GM19240 (cell line): ENCODE data around the gene FAM210A.
"Not testable (repeated sequence)": the region's sequence is repeated elsewhere in the genome, so short reads cannot be mapped to it uniquely, and the experiment has no call there.

Source experiments
- DNase-seq: peaks from one replicate; pipeline ENCODE4 v3.0.0; 2011; ENCODE audit warnings: low spot score; ENCODE audit not compliant: insufficient read length

FAM210A gene, protein sequence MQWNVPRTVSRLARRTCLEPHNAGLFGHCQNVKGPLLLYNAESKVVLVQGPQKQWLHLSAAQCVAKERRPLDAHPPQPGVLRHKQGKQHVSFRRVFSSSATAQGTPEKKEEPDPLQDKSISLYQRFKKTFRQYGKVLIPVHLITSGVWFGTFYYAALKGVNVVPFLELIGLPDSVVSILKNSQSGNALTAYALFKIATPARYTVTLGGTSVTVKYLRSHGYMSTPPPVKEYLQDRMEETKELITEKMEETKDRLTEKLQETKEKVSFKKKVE

DNA sequence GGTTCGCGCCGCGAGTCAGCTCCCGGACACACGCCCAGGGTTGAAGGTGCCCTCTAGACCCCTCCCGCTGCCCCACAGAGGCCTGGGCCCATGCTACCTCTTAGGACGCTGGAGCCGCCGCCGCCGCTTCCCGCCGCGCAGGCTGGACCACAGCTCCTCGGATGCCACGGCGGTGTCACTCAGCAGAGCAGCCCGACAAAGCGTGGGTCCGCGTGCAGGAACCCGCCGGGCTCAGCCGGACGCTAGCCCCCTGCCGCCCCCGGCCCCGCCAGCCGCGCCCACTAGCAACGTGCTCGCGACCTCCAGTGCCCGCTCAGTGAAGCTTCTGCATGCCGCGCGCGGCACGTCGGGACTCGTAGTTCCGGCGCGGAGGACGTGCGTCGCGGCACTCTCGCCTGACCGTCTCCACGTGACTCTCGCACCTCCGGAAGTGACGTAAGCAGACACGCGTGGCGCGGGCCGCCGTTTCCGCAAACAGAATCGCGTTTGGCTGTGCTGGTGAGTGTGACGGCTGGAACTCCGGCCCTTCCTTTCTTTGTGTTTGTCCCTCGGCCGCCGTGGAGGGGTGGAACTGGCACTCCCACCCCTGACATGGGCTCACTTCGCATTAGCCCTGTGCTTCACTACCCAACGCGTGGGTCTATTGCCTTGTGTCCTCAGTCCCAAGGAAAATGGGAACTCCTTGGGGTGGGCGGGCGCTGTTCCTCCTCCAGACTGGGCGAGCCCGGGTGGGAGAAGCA, at the start of gene FAM210A, which contains the start of gene RNMT:
Gene FAM210A, minus strand, starts transcription at position 327 of the 740 bp plus-strand sequence. CDS start 44,481 bp downstream, outside the sequence.
Gene RNMT, plus strand, starts transcription at position 442 of the 740 bp plus-strand sequence. CDS start 4,845 bp downstream, outside the sequence.
- peak; percentile 61 for DNase-seq

DNA sequence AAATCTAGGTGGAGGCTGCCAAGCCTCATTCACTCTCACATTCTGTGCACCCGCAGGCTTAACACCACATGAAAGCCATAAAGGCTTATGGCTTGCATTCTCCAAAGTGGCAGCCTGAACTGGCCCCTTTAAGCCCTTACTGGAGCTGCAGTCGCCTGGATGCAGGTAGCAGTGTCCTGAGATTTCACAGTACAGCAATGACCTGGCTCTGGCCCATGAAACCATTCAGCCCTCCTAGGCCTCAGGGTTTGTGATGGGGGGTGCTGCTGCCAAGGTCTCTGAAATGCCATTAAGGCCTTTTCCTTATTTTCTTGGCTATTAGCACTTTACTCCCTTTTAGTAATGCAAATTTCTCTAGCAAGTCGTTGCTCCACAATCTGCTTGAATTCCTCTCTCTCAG, 48.7 kb upstream of the FAM210A start:
- no peak for DNase-seq

DNA sequence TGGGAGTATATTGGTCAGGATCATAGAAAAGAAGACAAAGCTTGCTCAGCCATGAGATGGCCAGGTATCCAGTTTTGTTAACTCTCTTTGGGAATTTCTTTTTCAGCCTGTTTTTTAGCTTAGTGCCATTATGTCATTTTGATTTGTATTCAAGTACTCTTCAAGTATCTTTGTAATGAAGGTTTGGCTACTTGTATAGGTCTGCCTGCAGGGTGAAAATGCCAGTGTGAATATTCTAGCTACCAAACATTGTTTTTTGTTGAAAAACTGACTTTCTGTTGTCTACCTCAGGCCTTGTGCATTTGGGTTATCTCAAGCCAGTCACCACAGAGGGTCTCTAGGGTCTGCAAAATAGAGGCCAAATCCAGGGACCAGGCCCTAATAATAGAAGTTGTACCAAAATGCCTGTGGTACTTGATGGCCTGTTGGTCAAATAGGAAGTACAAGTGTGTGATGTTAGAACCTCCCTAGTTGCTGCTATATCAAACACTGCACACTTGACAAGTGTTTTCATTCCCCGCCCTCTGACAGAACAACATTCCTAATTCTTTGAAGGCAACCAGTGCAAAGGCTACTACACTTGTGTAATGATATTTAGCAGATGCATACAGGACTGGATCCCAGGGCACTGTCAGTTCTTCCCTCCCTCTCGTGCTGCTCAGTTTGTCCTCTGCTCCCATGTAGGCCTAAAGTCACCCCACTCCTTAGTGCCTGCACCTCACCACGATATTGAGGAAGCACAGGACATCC, 36.5 kb upstream of the FAM210A start:
- no peak for DNase-seq

DNA sequence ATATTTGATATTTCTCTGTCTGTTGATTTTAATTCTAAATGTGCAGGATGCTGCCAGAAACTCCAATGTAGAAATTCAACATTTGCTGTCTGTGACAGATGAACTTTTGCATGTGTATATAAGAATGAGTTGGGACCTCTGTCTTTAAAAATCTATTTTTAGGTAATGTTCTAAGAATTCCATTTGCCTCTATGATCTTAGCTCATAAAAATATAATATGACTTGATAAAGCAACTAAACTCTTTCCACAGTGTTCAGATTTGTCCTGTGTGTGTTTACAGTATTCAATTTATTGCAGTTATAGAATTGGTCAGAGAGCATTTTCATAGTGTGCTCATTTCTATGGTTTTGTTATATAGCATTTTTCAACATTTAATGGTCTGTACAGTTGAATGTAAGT, 33.7 kb upstream of the FAM210A start:
- DNase-seq: no peak

DNA sequence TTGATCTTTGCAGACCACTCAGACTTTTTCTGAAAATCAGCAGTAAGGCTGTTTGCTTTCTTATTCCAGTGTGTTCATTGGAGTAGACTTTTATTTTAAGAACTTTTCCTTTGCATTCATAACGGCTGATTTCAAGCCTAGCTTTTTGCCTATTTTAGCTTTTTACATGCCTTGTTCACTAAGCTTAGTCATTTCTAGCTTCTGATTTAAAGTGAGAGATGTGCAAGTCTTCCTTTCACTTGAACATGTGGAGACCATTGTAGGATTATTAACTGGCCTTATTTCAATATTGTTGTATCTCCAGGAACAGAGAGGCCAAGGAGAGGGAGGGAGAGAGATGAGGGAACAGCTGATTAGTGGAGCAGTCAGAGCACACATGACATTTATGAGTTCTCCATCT, 32.3 kb upstream of the FAM210A start:
- no peak for DNase-seq

- DNase-seq: no peak
Observed at GRCh38 chr18:13756671-13757070, 30.3 kb upstream of the FAM210A start.

GRCh38 chr18:13756261-13756660, 29.9 kb upstream of the FAM210A start:
- DNase-seq: no peak

DNA sequence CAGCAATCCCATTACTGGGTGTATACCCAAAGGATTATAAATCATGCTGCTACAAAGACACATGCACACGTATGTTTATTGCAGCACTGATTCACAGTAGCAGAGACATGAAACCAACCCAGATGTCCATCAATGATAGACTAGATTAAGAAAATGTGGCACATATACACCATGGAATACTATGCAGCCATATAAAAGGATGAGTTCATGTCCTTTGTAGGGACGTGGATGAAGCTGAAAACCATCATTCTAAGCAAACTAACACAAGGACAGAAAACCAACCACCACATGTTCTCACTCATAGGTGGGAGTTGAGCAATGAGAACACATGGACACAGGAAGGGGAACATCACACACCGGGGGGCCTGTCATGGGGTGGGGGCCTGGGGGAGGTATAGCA, 25.2 kb upstream of the FAM210A start:
- DNase-seq: not testable (repeated sequence)

- DNase-seq: no peak
Observed at GRCh38 chr18:13746633-13747032, 20.3 kb upstream of the FAM210A start.

- no peak for DNase-seq
Observed at GRCh38 chr18:13745696-13746095, 19.3 kb upstream of the FAM210A start.

DNA sequence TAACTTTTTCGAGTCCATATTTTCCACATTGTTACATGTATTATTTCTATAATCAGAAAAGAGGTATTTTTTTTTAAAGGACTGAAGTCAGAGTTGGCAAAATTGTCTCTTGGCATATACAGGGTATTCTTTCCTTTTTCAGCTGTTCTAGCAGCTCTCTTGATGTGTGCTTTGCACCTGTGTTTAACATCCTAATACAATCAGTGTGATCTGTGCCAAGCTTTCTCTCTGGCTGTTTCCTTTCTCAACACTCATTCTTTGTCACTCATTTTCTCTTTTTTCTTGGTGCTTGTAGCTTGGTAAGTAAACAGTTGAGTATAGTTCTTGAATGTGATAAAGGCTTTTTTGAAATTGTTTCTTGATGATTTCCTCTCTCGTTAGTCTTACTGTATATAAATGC, 9.3 kb upstream of the FAM210A start:
- DNase-seq: no peak

- no peak for DNase-seq
Observed at GRCh38 chr18:13730481-13730880, 4.1 kb upstream of the FAM210A start.

DNA sequence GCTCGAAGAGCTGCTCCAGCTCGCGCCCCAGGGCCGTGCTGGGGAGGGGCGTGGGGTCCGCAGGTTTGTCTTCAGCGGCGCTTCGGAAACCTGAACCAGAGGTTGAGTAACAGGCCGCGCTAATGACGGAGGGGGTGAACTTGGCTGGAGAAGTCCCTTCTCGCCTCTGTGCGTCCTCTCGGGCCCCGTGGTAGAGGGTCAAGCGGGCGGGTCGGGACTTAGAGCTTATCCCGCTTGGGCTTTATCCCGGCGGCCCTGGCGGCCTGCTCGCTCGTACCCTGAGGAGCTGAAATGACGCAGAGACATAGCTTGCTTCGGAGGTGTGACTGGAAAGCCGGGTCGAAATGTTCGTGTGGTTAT, 594 bp upstream of the FAM210A start:
- no peak for DNase-seq

DNA sequence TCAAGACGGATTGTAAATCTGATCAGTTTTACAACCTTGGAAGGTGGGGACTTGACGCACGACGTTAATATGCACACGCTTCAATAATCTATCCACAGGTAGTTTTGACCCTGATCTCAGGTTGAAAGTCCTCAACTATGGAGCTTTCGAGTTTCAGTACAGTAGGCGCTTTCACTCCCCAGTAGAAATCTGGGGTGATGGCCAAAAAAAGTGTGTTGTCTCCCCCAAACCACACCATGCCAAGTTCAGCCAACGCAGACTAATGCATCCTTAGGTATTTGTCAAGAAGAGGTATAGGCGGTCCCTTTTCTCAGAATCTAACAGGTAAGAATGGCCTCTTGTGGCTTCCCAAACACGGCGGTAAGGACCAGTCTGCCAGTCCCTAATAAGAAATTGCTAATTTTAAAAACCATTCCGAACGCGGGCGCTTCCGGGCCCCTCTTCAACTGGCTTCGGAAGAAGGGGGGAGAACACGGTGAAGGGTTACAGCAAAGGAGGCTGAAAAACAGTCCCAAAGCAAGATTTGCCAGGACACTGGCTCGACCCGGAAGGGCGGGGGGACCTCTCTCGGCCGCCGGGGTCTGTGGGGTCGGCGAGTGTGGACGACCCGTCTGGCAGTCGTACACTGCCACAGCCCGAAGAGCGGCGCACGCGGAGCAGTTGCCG, 659 bp downstream of the FAM210A start:
- no peak for DNase-seq

- no peak for DNase-seq
Observed at GRCh38 chr18:13720847-13721246, 5.5 kb downstream of the FAM210A start.

GRCh38 chr18:13720123-13720522, 6.2 kb downstream of the FAM210A start:
- no peak for DNase-seq

- no peak for DNase-seq
Observed at GRCh38 chr18:13716916-13717315, 9.4 kb downstream of the FAM210A start.

DNA sequence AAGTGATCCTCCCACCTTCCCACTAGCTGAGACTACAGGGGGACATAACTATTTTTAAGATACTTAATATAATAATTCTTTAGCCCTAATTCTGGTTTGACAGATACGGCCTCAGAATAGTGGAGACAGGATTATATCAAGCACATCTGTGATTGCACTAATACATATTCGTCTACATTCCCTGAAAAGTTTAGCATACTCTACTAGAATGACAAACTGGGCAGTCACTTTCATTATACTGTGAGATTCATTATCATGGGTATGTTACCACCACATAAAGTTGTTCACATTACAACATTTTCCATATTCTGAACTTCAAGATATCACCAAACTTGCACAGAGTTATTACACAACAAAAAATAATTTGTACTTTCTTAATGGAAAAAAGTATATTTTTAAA, 11.0 kb downstream of the FAM210A start:
- DNase-seq: no peak

DNA sequence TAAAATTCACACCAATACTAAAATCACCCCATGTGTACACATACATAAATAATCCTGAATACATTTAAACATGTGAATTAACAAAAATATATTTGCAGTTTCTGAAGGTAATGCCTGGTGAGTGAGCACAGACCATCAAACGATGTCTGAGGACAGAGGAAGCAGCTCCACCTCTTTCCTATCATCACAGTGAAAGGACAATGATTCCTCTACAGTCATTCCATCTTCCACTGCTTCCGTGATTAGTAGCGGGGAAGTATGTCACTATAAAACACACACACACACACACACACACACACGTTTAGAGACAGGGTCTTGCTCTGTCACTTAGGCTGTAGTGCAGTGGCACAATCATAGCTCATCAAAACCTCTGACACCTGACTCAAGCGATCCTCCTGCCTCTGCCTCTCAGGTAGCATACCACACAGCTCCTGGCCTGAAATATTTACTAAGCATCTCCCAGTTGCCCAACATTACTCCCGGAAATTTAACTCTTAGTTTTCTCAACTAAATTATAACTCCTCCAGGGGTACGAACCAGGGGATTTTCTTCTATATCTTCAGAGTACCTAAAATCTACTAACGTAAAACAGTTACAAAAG, 12.8 kb downstream of the FAM210A start:
- no peak for DNase-seq

DNA sequence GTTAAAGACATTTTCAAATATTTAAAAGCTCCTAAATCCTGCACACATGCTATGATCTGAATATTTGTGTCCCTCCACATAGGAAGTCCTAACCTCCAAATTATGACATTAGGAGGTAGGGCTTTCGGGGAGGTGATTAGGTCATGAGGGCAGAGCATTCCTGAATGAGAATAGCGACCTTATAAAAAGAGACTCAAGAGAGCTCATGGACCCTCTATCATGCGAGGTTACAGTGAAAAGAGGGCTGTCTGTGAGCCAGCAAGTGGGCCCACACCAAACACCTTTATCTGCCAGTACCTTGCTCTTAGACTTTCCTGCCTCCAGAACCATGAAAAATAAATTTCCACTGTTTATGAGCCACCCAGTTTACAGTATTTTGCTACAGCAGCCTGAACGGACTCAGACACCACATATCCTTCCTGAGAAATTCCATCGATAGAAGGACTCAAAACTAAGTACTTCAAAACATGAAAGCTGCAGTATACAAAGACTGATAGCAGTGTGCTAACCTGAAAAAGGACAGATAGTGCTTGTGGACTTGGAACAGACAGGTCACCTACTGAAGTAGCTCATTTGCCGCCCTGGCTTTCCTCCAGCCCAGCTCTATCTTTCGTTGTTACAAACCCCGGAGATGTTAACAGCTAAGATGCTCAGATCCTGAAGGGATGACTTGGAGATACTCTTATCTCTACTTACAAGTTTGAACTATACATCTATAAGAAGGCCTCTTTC, 13.8 kb downstream of the FAM210A start:
- no peak for DNase-seq

DNA sequence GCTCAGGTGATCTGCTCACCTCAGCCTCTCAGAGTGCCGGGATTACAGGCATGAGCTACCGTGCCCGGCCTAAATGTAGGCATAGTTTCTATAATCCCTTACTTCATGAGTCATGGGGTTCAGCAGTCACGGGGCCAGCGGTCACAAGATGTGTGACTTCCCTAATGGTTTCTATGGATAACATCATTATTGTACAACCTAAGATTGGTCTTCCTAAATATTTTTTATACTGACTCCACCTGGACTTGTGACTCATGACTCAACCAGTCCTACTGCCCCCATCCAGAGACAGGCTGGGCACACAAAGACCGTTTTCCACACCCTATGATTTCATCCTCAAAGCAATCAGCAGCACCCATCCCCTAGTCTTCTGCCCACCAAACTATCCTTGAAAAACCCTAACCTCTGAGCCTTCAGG, 15.9 kb downstream of the FAM210A start:
- no peak for DNase-seq
